Stimulated activated CD4-positive, alpha-beta T cell treated with anti-CD3 and anti-CD28 coated beads, Interleukin-1b, Interleukin-23, amount 100 ng/mL, for 24 hours (primary cell): Measurements from ENCODE around the gene LKAAEAR1.

Experiments
- DNase-seq, 4 experiments: peaks; one replicate each; pipeline ENCODE4 v3.0.0-alpha.2; 2020; ENCODE audit warnings: low read depth in 4 of 4, low spot score in 1 of 4

The LKAAEAR1 gene

DNA sequence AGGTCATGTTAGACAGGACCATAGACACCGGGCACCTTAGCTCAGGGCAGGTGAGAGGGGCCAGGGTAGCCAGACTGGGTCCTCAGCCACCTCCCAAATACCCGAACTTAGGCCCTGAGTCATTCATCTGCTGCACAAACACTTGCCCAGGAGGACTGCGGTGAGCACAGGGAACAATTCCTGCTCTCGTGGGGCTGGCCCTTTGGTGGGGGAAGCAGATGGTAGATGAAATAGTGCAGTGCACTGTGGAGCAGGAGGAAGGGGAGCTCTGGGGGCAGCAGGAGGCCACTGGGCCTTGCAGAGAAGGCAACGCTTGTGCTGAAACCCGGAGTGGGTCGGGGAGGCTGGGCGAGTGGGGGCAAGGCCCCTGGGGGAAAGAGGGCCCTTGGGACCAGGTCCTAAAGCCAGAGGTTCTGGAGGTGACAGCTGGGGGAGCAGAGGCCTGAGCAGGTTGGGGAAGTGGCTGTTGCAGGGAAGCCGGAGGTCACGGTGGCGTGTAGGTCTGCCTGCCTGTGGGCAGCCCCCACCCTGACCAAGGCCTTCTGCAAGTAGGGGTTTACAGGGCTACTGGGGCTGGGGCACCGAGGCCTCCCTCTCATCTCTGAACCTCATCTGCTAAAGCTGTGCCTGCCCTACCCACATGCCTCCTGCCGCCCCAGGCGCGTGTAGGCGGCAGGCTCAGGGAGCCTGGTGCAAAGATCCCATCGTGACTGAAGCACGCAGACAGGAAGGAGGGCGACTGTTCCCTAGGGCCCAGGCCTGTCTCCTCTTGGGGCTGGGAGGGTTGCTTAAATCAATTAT lies 27.8 kb upstream of the LKAAEAR1 start:
- no peak for DNase-seq

GRCh38 chr20:64110411-64111068 lies 26.3 kb upstream of the LKAAEAR1 start:
- no peak for DNase-seq

- no peak for DNase-seq
These were observed 25.7 kb upstream of the LKAAEAR1 start for GRCh38 chr20:64109831-64110391.

DNA sequence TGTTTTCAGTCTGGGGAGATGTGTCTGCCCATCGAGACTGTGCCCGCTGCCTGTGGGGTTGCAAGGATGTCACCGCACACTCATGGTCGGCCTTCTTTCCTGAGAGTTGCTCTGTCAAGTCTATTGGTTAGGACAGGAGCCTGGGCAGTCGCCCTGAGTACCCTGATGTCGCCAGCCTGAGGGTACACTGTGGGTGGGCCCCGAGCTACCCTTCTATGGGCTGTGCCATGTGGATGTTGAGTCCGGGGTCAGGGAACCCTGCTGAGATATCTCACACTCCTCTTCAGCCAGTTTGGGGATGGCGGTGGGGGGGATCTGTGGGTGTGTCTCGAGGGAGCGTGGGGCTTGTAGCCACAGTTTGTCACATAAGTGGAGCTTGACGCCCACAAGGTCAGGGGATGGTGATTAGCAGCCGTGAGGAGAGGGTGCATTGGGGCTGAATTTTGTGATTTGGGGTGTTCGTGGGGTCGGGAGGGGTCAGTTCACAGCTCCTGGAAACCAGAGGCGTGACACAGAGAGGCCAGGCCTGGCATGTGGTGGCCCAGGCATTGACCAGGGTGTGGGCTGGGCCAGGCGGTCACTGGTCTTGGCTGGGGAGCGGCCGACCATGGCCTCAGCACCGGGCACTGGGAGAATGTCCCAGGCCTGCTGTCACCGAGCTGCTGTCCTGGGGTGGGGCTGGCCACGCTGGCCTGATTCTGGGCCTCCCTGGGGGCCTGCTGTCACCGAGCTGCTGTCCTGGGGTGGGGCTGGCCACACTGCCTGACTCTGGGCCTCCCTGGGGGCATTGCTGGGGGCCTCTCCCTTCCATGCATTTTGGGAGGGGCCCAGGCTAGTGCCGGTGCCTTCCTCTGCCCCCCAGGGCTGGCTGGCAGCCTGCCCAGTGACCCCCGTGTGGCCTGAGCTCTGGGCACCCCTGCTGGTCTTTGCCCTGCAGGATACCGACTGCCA lies 24.8 kb upstream of the LKAAEAR1 start:
- DNase-seq = no peak

- no peak for DNase-seq
These were observed 23.7 kb upstream of the LKAAEAR1 start for GRCh38 chr20:64107736-64108457.

- DNase-seq = no peak
These were observed 23.0 kb upstream of the LKAAEAR1 start, which contains the start of gene NPBWR2 for GRCh38 chr20:64106981-64107735. Gene NPBWR2, minus strand, starts transcription at chr20:64107565. Its CDS starts 734 bp downstream, at chr20:64106831.

- no peak for DNase-seq
These were observed 22.3 kb upstream of the LKAAEAR1 start for GRCh38 chr20:64106435-64106961.

- no peak for DNase-seq
These were observed 21.7 kb upstream of the LKAAEAR1 start for GRCh38 chr20:64105846-64106434.

GRCh38 chr20:64104667-64105451 lies 20.7 kb upstream of the LKAAEAR1 start:
- DNase-seq = no peak

- DNase-seq = no peak
These were observed 19.9 kb upstream of the LKAAEAR1 start for GRCh38 chr20:64103871-64104666.

DNA sequence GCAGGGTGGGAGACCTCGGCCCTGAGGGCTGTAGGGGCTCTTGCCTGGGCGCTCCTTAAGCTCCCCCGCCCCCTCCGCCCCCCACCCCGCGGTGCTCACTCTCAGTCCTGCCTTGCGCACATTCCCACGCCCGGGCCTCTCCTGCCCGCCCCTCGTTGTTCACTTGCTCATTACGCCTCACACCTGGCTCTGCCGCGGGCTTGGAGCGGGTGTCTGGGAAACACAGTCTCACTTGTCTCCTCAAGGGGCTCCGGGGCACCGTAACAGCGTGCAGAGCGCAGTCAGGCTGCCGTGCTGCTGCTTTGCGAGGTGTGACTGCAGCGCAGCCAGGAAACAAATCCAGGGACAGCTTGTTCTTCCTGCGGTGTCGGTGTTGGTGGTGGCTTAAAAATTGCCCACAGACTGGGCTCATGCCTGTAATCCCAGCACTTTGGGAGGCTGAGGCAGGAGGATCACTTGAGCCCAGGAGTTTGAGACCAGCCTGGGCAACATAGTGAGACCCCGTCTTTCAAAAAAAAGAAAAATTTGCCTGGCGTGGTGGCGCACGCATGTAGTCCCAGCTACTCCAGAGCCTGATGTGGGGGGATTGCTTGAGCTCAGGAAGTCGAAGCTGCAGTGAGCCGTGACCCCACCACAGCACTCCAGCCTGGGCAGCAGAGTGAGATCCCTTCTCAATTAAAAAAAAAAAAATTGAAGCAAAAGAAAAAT lies 18.6 kb upstream of the LKAAEAR1 start:
- DNase-seq = no peak

DNA sequence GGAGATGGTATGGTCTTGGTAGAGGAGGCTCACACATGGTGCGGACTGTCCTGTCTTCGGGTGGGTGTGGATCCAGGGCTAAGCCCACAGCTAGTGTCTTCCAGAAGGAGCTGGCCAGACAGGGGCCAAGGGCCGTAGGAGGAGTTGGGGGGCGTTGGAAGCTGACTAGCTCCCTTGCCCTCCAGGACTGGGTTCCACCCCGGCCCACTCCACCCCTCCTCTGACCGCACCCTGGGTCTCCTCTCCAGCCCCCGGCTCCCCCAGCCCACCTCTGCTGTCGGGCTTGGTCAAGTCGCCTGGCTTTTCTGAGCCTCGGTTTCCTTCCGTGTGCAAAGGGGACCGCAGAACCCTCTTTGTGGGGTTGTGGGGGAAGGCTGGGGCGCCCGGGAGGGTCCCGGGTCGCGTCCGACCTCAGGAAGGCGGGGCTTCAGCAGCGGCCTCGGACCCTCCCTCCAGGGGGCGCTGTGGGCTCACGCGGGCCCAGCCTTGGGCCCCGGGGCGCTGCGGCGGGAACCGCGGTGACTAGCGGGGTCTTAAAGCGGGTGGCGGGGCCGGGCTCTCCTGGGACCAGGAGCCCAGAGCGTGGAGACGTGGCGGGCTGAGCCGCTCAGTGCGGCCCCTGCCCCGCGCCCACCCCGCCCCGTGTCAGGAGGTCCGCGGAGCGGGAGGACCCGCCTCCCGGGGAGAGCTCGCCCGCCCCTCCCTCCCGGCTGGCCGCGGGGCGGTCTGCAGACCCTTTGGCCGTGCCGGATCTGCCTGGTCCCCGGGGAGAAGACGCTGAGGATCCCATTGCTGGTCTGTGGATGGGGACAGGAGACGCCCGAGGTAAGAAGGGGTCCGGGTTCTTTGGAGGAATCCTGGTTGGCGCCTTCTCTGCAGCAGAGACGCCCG lies 17.8 kb upstream of the LKAAEAR1 start:
- DNase-seq = peak; percentile 46 to 61 (median 56)

GRCh38 chr20:64100946-64101688 lies 16.9 kb upstream of the LKAAEAR1 start:
- no peak for DNase-seq

GRCh38 chr20:64100566-64100888 lies 16.3 kb upstream of the LKAAEAR1 start:
- no peak for DNase-seq

- no peak for DNase-seq
These were observed 15.8 kb upstream of the LKAAEAR1 start for GRCh38 chr20:64099880-64100565.
